ENCODE data around the gene RNASE4. TPM values are rescaled to one million over a fixed set of nuclear protein-coding genes. Genes with fewer than 3 reads are reported as not detected.
A peak's percentile ranks its signal among the peaks of the same experiment; 100 is the strongest.
"Not testable (repeated sequence)": the region's sequence is repeated elsewhere in the genome, so short reads cannot be mapped to it uniquely, and the experiment has no call there.

RNASE4 gene
- total RNA-seq, 4 donors from 2014 or later = 5.8 to 51.7 (median 33.6) TPM

- TF ChIP-seq POLR2A (IDR thresholded peaks at IDR 0.05) = no peak
- TF ChIP-seq, protein P1, sequence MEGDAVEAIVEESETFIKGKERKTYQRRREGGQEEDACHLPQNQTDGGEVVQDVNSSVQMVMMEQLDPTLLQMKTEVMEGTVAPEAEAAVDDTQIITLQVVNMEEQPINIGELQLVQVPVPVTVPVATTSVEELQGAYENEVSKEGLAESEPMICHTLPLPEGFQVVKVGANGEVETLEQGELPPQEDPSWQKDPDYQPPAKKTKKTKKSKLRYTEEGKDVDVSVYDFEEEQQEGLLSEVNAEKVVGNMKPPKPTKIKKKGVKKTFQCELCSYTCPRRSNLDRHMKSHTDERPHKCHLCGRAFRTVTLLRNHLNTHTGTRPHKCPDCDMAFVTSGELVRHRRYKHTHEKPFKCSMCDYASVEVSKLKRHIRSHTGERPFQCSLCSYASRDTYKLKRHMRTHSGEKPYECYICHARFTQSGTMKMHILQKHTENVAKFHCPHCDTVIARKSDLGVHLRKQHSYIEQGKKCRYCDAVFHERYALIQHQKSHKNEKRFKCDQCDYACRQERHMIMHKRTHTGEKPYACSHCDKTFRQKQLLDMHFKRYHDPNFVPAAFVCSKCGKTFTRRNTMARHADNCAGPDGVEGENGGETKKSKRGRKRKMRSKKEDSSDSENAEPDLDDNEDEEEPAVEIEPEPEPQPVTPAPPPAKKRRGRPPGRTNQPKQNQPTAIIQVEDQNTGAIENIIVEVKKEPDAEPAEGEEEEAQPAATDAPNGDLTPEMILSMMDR (IDR thresholded peaks at IDR 0.05) = no peak
- Histone ChIP-seq H3K4me3 (no peak overlapping the region), H3K27ac (no peak overlapping the region), H3K27me3 (no peaks in the 10 kb centered on the region), H3K4me1 (peaks cover 0 to 6% (median 0%) of the 10 kb centered on the region in 4 donors), H3K36me3 (no peaks in the 10 kb centered on the region), H3K9me3 (no peaks in the 10 kb centered on the region)
- DNase-seq = no peak
Observed at GRCh38 chr14:20659336-20659735, 25.0 kb upstream of the RNASE4 start.

DNA sequence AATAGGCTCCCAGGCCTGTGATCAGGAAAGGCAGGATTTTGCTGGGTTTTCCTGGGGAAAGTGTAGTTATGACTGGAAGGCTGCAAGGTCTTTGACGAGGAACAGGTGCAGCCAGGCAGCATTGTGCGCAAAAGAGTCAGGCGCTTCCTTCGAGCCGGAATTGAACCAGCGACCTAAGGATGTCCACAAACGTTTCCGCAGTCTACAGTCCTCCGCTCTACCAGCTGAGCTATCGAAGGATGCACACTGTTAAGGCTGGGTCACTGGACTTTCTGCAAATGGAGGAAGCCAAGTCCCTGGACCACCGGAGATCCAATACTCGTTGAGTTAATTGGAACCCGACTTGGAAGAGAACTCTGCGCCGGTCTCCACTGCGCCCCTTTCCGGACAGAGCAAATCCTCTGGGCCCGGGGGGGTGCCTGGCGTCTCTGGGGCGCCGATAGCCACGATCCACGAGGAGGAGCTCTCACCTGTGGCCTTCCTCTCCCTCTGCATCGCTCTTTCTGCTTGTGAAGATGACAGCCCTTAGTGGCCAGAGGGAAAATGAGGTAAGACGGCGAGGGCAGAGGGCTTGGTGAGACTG is 24.5 kb upstream of the RNASE4 start:
- H3K27me3 ChIP-seq = no peaks in the 10 kb centered on the region

GRCh38 chr14:20661197-20661596 is 23.2 kb upstream of the RNASE4 start:
- no peak overlapping the region for H3K27ac ChIP-seq
- H3K4me1 ChIP-seq = peaks cover 0 to 6% (median 0%) of the 10 kb centered on the region in 4 donors

More for the DNA sequence above, 24.5 kb upstream of the RNASE4 start:
- Histone ChIP-seq H3K4me3 (no peak overlapping the region), H3K9me3 (no peaks in the 10 kb centered on the region), H3K4me1 (peaks cover 0 to 6% (median 0%) of the 10 kb centered on the region in 4 donors), H3K36me3 (no peaks in the 10 kb centered on the region), H3K27ac (no peak overlapping the region)
- TF ChIP-seq POLR2A (IDR thresholded peaks at IDR 0.05) = no peak
- TF ChIP-seq, protein P1 (IDR thresholded peaks at IDR 0.05) = no peak
- no peak for DNase-seq

DNA sequence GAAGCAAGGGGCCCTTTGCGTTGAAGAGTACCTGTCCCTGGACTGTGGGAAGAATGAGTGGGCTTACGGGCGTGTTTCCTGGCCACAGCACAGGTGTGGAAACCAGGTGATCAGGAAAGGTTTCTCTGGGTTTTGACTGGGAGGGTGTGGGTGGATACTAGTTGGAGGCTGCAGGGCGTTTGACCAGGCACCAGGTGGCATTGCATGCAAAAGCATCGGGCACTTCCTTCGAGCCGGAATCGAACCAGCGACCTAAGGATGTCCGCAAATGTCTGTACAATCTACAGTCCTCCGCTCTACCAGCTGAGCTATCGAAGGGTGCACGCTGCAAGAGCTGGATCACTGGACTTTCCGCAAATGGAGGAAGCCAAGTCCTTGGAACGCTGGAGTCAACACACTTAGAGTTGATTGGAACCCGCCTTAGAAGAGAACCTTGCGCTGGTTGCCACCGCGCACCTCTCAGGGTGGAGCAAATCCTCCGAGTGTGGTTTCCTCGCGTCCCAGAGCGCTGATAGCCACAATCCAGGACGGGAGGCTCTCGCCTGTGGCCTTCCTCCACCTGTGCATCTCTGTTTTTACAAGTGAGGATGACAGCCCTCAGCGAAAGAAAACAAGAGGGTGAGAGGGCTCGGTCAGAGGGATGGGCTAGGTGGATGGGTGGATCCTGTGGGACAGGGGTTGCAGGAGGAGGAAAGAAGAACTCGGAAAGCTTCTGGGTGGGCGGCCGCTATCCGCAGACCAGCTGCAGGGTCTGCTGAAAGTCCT is 21.2 kb upstream of the RNASE4 start:
- DNase-seq = peak; percentile 73 to 88 (median 78)
- H3K4me1 ChIP-seq = peaks cover 0 to 6% (median 0%) of the 10 kb centered on the region in 4 donors
- TF ChIP-seq, protein P1 (IDR thresholded peaks at IDR 0.05) = peak; percentile 66 to 71 (median 68)
- TF ChIP-seq POLR2A (IDR thresholded peaks at IDR 0.05) = no peak
- H3K36me3 ChIP-seq = no peaks in the 10 kb centered on the region
- no peaks in the 10 kb centered on the region for H3K27me3 ChIP-seq
- H3K27ac ChIP-seq = peak overlapping the region in 1 of 4 donors; percentile 68
- peak overlapping the region; percentile 26 to 46 (median 34) for H3K4me3 ChIP-seq
- H3K9me3 ChIP-seq = no peaks in the 10 kb centered on the region

More at GRCh38 chr14:20661197-20661596, 23.2 kb upstream of the RNASE4 start:
- no peak for DNase-seq
- Histone ChIP-seq H3K4me3 (no peak overlapping the region), H3K27me3 (no peaks in the 10 kb centered on the region), H3K36me3 (no peaks in the 10 kb centered on the region), H3K9me3 (no peaks in the 10 kb centered on the region)
- TF ChIP-seq POLR2A (IDR thresholded peaks at IDR 0.05) = no peak
- TF ChIP-seq, protein P1 (IDR thresholded peaks at IDR 0.05) = no peak

DNA sequence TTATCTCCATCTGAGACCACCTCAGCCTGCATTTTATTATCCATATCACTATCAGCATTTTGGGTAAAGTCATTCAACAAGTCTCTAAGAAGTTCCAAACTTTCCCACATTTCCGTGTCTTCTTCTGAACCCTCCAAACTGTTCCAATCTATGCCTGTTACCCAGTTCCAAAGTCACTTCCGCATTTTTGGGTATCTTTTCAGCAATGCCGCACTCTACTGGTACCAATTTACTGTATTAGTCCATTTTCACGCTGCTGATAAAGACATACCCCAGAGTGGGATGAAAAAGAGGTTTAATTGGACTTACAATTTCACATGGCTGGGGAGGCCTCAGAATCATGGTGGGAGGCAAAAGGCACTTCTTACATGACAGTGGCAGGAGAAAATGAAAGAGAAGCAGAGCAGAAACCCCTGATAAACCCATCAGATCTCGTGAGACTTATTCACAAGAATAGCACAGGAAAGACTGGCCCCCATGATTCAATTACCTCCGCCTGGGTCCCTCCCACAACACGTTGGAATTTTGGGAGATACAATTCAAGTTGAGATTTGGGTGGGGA is 17.9 kb upstream of the RNASE4 start:
- not testable (repeated sequence) for H3K4me1 ChIP-seq, H3K4me3 ChIP-seq, H3K27me3 ChIP-seq, DNase-seq, H3K9me3 ChIP-seq, H3K36me3 ChIP-seq
- peak overlapping the region in 1 of 4 donors; percentile 42 for H3K27ac ChIP-seq

DNA sequence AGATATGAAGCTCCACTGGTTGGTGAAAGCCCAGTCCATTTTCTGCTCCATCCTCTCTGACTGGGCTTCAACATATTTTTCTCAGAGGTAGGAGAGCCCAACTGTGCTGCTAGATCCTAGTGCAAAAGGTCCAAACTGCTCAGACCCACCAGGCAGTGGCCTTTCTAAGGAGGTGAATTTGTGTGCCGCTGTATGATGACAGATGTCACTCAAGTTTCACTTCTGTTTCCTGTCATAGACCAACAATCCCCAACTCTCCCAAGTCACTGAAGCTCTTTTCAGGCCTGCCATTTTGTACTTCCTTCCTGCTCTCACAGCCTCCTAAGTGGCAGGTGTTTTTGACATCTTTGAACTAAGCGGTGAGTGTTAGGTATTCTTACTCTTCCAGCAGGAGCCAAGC is 16.4 kb upstream of the RNASE4 start:
- TF ChIP-seq, protein P1 (IDR thresholded peaks at IDR 0.05) = no peak
- TF ChIP-seq POLR2A (IDR thresholded peaks at IDR 0.05) = no peak
- no peaks in the 10 kb centered on the region for H3K27me3 ChIP-seq
- H3K27ac ChIP-seq = peak overlapping the region in 2 of 4 donors; percentile 29 to 74
- peaks cover 0 to 6% (median 0%) of the 10 kb centered on the region in 4 donors for H3K4me1 ChIP-seq
- no peaks in the 10 kb centered on the region for H3K36me3 ChIP-seq
- H3K4me3 ChIP-seq = no peak overlapping the region
- DNase-seq = peak in 1 of 3 donors; percentile 50
- no peaks in the 10 kb centered on the region for H3K9me3 ChIP-seq

Data from Peyer's patch (tissue), 4 donors.